Trophoblast cell (in vitro differentiated cells and primary cell): ENCODE measurements around the gene ADD1.

Source experiments
- DNase-seq, 2 donors: peaks; one replicate each; pipeline ENCODE4 v3.0.0-alpha.2; 2016
- H2AFZ ChIP-seq: 2 replicates; pipeline ENCODE4 v1.6.1; 2013; ENCODE audit warnings: low read length, moderate library complexity, mild to moderate bottlenecking; ENCODE audit not compliant: insufficient read depth, poor library complexity
- H2AK5ac ChIP-seq: 2 replicates; pipeline ENCODE4 v1.6.1; 2013; ENCODE audit warnings: mild to moderate bottlenecking, low read length
- H2BK120ac ChIP-seq: 2 replicates; pipeline ENCODE4 v1.6.1; 2013; ENCODE audit warnings: low read length, mild to moderate bottlenecking, moderate library complexity; ENCODE audit not compliant: insufficient read depth, poor library complexity
- H2BK12ac ChIP-seq: 2 replicates; pipeline ENCODE4 v1.6.1; 2013; ENCODE audit warnings: mild to moderate bottlenecking, low read length, moderate library complexity
- H2BK5ac ChIP-seq: 2 replicates; pipeline ENCODE4 v1.6.1; 2013; ENCODE audit warnings: low read length, low read depth, moderate library complexity, mild to moderate bottlenecking; ENCODE audit not compliant: poor library complexity
- H3K14ac ChIP-seq: 2 replicates; pipeline ENCODE4 v1.6.1; 2013; ENCODE audit warnings: mild to moderate bottlenecking, low read length
- H3K18ac ChIP-seq: 2 replicates; pipeline ENCODE4 v1.6.1; 2013; ENCODE audit warnings: mild to moderate bottlenecking, low read length
- H3K23ac ChIP-seq: 2 replicates; pipeline ENCODE4 v1.6.1; 2013; ENCODE audit warnings: low read length
- H3K27ac ChIP-seq: 2 replicates; pipeline ENCODE4 v1.5.1; 2013; ENCODE audit warnings: low read depth, mild to moderate bottlenecking, inconsistent platforms, low read length, moderate library complexity
- H3K27me3 ChIP-seq: 2 replicates; pipeline ENCODE4 v1.6.1; 2013; ENCODE audit warnings: inconsistent platforms, mild to moderate bottlenecking, low read length, moderate library complexity; ENCODE audit not compliant: insufficient read depth
- H3K36me3 ChIP-seq, 2 experiments: 1 replicate in 1 of 2; 2 replicates in 1 of 2; pipeline ENCODE4 v1.6.1; 2013; ENCODE audit warnings: low read length in 2 of 2, mild to moderate bottlenecking in 2 of 2, moderate library complexity in 1 of 2; ENCODE audit not compliant: insufficient read depth in 2 of 2, control insufficient read depth in 1 of 2
- H3K4ac ChIP-seq: 2 replicates; pipeline ENCODE4 v1.6.1; 2013; ENCODE audit warnings: low read depth, mild to moderate bottlenecking, low read length, moderate library complexity
- H3K4me1 ChIP-seq, 2 experiments: 1 replicate in 1 of 2; 2 replicates in 1 of 2; pipeline ENCODE4 v1.6.1; 2013; ENCODE audit warnings: low read length in 2 of 2, mild to moderate bottlenecking in 2 of 2, moderate library complexity in 1 of 2; ENCODE audit not compliant: insufficient read depth in 2 of 2, control insufficient read depth in 1 of 2
- H3K4me2 ChIP-seq: 2 replicates; pipeline ENCODE4 v1.6.1; 2013; ENCODE audit warnings: inconsistent platforms, mild to moderate bottlenecking, low read length, moderate library complexity
- H3K4me3 ChIP-seq: 2 replicates; pipeline ENCODE4 v1.5.1; 2013; ENCODE audit warnings: mild to moderate bottlenecking, low read depth, low read length, inconsistent platforms
- H3K79me1 ChIP-seq: one replicate; pipeline ENCODE4 v1.6.1; 2013; ENCODE audit warnings: low read length
- H3K79me2 ChIP-seq: 2 replicates; pipeline ENCODE4 v1.6.1; 2013; ENCODE audit warnings: low read length, mild to moderate bottlenecking; ENCODE audit not compliant: control insufficient read depth, insufficient read depth, poor library complexity
- H3K9ac ChIP-seq: 2 replicates; pipeline ENCODE4 v1.6.1; 2013; ENCODE audit warnings: mild to moderate bottlenecking, low read length
- H3K9me3 ChIP-seq: 2 replicates; pipeline ENCODE4 v1.6.1; 2013; ENCODE audit warnings: low read depth, mild to moderate bottlenecking, control low read depth, inconsistent platforms, low read length; ENCODE audit not compliant: insufficient read depth
- H4K12ac ChIP-seq: 2 replicates; pipeline ENCODE4 v1.6.1; 2013; ENCODE audit warnings: low read depth, mild to moderate bottlenecking, low read length, moderate library complexity
- H4K8ac ChIP-seq: 2 replicates; pipeline ENCODE4 v1.6.1; 2013; ENCODE audit warnings: low read depth, mild to moderate bottlenecking, low read length, moderate library complexity
- H4K91ac ChIP-seq: one replicate; pipeline ENCODE4 v1.6.1; 2013; ENCODE audit warnings: low read depth, mild to moderate bottlenecking, low read length, moderate library complexity
- WGBS: extraction: QIAGEN DNeasy Blood & Tissue Kit; methylation state at CpG from one replicate; pipeline ENCODE4 v1.1.7; 2013; ENCODE audit warnings: missing lambda C conversion rate; ENCODE audit not compliant: insufficient read length, insufficient coverage; ENCODE audit errors: extremely low coverage; 5-methylcytosine and 5-hydroxymethylcytosine counted together

ADD1 gene

GRCh38 chr4:2837904-2838496 lies 5.6 kb upstream of the ADD1 start:
- Histone ChIP-seq H3K4me2 (no peak overlapping the region), H3K23ac (no peak overlapping the region), H2BK12ac (no peak overlapping the region), H3K36me3 (peaks cover 28 to 30% of the 10 kb centered on the region in 2 experiments), H2AK5ac (no peak overlapping the region), H3K4ac (no peak overlapping the region), H3K4me1 (peaks cover 2 to 4% of the 10 kb centered on the region in 2 experiments), H2AFZ (no peak overlapping the region), H4K91ac (no peak overlapping the region), H2BK120ac (no peak overlapping the region), H4K8ac (no peak overlapping the region), H3K9ac (no peak overlapping the region), H3K9me3 (no peaks in the 10 kb centered on the region), H3K79me1 (peaks cover 2% of the 10 kb centered on the region), H4K12ac (no peak overlapping the region), H2BK5ac (no peak overlapping the region), H3K27me3 (no peaks in the 10 kb centered on the region), H3K27ac (no peak overlapping the region), H3K4me3 (no peak overlapping the region), H3K14ac (no peak overlapping the region), H3K18ac (no peak overlapping the region), H3K79me2 (peaks cover 2% of the 10 kb centered on the region)
- no peak for DNase-seq
- WGBS: no CpG with 5 or more reads among the region's 8 CpGs

GRCh38 chr4:2839060-2839459 lies 4.6 kb upstream of the ADD1 start:
- no peak overlapping the region for H3K4me2 ChIP-seq
- H4K91ac ChIP-seq: no peak overlapping the region
- H3K79me1 ChIP-seq: peaks cover 10% of the 10 kb centered on the region
- peaks cover 10% of the 10 kb centered on the region for H3K79me2 ChIP-seq
- no peak overlapping the region for H4K12ac ChIP-seq
- H3K23ac ChIP-seq: no peak overlapping the region
- no peak overlapping the region for H2BK120ac ChIP-seq
- H2AK5ac ChIP-seq: no peak overlapping the region
- H3K27ac ChIP-seq: no peak overlapping the region
- no peak overlapping the region for H3K4ac ChIP-seq
- H2AFZ ChIP-seq: no peak overlapping the region
- no peak overlapping the region for H2BK12ac ChIP-seq
- no peak overlapping the region for H3K18ac ChIP-seq
- no peak overlapping the region for H4K8ac ChIP-seq
- no peak overlapping the region for H3K4me3 ChIP-seq
- no peak for DNase-seq
- WGBS: no CpG with 5 or more reads among the region's 3 CpGs
- no peak overlapping the region for H2BK5ac ChIP-seq
- H3K9ac ChIP-seq: no peak overlapping the region
- H3K4me1 ChIP-seq: peaks cover 3 to 6% of the 10 kb centered on the region in 2 experiments
- H3K9me3 ChIP-seq: no peaks in the 10 kb centered on the region
- no peaks in the 10 kb centered on the region for H3K27me3 ChIP-seq
- H3K14ac ChIP-seq: no peak overlapping the region
- H3K36me3 ChIP-seq: peaks cover 17 to 20% of the 10 kb centered on the region in 2 experiments

GRCh38 chr4:2842687-2843262 lies 869 bp upstream of the ADD1 start:
- peak overlapping the region; percentile 82 for H3K14ac ChIP-seq
- H3K4me2 ChIP-seq: peak overlapping the region; percentile 95
- H3K27me3 ChIP-seq: no peaks in the 10 kb centered on the region
- H3K23ac ChIP-seq: no peak overlapping the region
- H2BK120ac ChIP-seq: peak overlapping the region; percentile 88
- peak overlapping the region; percentile 69 for H3K9ac ChIP-seq
- H3K79me1 ChIP-seq: peaks cover 13% of the 10 kb centered on the region
- H3K4me3 ChIP-seq: peak overlapping the region; percentile 85
- no CpG with 5 or more reads among the region's 10 CpGs for WGBS
- H3K4me1 ChIP-seq: peaks cover 3 to 9% of the 10 kb centered on the region in 2 experiments
- DNase-seq: no peak
- no peaks in the 10 kb centered on the region for H3K9me3 ChIP-seq
- H2BK5ac ChIP-seq: peak overlapping the region; percentile 68
- H2AFZ ChIP-seq: peak overlapping the region; percentile 96
- peak overlapping the region; percentile 98 for H4K12ac ChIP-seq
- peak overlapping the region; percentile 94 for H2AK5ac ChIP-seq
- H3K27ac ChIP-seq: peak overlapping the region; percentile 61
- H4K8ac ChIP-seq: peak overlapping the region; percentile 89
- peak overlapping the region; percentile 63 for H2BK12ac ChIP-seq
- peak overlapping the region; percentile 81 for H4K91ac ChIP-seq
- peak overlapping the region; percentile 66 for H3K18ac ChIP-seq
- peaks cover 0 to 2% of the 10 kb centered on the region in 2 experiments for H3K36me3 ChIP-seq
- peak overlapping the region; percentile 35 for H3K4ac ChIP-seq
- H3K79me2 ChIP-seq: peaks cover 25% of the 10 kb centered on the region

GRCh38 chr4:2843941-2844584 lies 419 bp downstream of the ADD1 start:
- peak overlapping the region; percentile 78 for H2AFZ ChIP-seq

More at GRCh38 chr4:2843941-2844584, 419 bp downstream of the ADD1 start:
- Histone ChIP-seq H4K12ac (peak overlapping the region; percentile 96), H3K36me3 (peaks cover 0 to 2% of the 10 kb centered on the region in 2 experiments), H2AK5ac (peak overlapping the region; percentile 86), H3K4me2 (peak overlapping the region; percentile 85), H4K8ac (peak overlapping the region; percentile 98), H3K9ac (peak overlapping the region; percentile 83), H3K18ac (peak overlapping the region; percentile 97), H3K4me3 (peak overlapping the region; percentile 89), H3K79me1 (peaks cover 13% of the 10 kb centered on the region), H2BK120ac (peak overlapping the region; percentile 96), H3K14ac (peak overlapping the region; percentile 97), H3K27ac (peak overlapping the region; percentile 89), H3K27me3 (no peaks in the 10 kb centered on the region), H2BK5ac (peak overlapping the region; percentile 96), H3K79me2 (peaks cover 25% of the 10 kb centered on the region), H3K4ac (peak overlapping the region; percentile 98), H3K4me1 (peaks cover 3 to 9% of the 10 kb centered on the region in 2 experiments), H4K91ac (peak overlapping the region; percentile 98), H2BK12ac (no peak overlapping the region), H3K23ac (no peak overlapping the region), H3K9me3 (no peaks in the 10 kb centered on the region)
- no CpG with 5 or more reads among the region's 74 CpGs for WGBS
- DNase-seq: peak; percentile 41 to 72
